GM18858 (cell line): ENCODE measurements around the gene ZNF367.

ENCODE experiments used
- ATAC-seq: cut with Tn5 transposase; IDR thresholded peaks from one replicate; pipeline ENCODE4 v1.9.1; 2021; ENCODE audit not compliant: unreplicated experiment

The ZNF367 gene

GRCh38 chr9:96418083-96418919 is at the start of gene ZNF367:
TSS of gene ZNF367 (minus strand) at chr9:96418370. CDS start at chr9:96418032, 338 bp downstream.
- peak; percentile 45 for ATAC-seq

- ATAC-seq = no peak
Observed at GRCh38 chr9:96467784-96468183, 49.6 kb upstream of the ZNF367 start.

GRCh38 chr9:96464426-96464825 is 46.3 kb upstream of the ZNF367 start:
- no peak for ATAC-seq

GRCh38 chr9:96462541-96462940 is 44.4 kb upstream of the ZNF367 start:
- ATAC-seq = no peak

GRCh38 chr9:96461336-96461735 is 43.2 kb upstream of the ZNF367 start:
- no peak for ATAC-seq

GRCh38 chr9:96460882-96461281 is 42.7 kb upstream of the ZNF367 start:
- no peak for ATAC-seq

GRCh38 chr9:96460470-96460869 is 42.3 kb upstream of the ZNF367 start:
- no peak for ATAC-seq

GRCh38 chr9:96459268-96460007 is 41.3 kb upstream of the ZNF367 start:
- ATAC-seq = no peak

- no peak for ATAC-seq
Observed at GRCh38 chr9:96458226-96458625, 40.1 kb upstream of the ZNF367 start.

GRCh38 chr9:96457266-96457665 is 39.1 kb upstream of the ZNF367 start:
- ATAC-seq = no peak

GRCh38 chr9:96453625-96454024 is 35.5 kb upstream of the ZNF367 start:
- ATAC-seq = no peak

- ATAC-seq = no peak
Observed at GRCh38 chr9:96450613-96451528, 32.7 kb upstream of the ZNF367 start.

- peak; percentile 90 for ATAC-seq
Observed at GRCh38 chr9:96449845-96450612, 31.9 kb upstream of the ZNF367 start, which contains the start of gene HABP4. TSS of gene HABP4 (plus strand) at chr9:96450169. CDS start at chr9:96450280, 111 bp downstream.

- peak; percentile 7 for ATAC-seq
Observed at GRCh38 chr9:96449523-96449844, 31.3 kb upstream of the ZNF367 start.

- ATAC-seq = no peak
Observed at GRCh38 chr9:96448546-96449170, 30.5 kb upstream of the ZNF367 start.

- no peak for ATAC-seq
Observed at GRCh38 chr9:96447406-96447805, 29.2 kb upstream of the ZNF367 start.

GRCh38 chr9:96442491-96442890 is 24.3 kb upstream of the ZNF367 start:
- no peak for ATAC-seq

- no peak for ATAC-seq
Observed at GRCh38 chr9:96441798-96442445, 23.8 kb upstream of the ZNF367 start.

GRCh38 chr9:96440671-96441199 is 22.6 kb upstream of the ZNF367 start:
- ATAC-seq = no peak
